Left ventricle myocardium inferior (tissue), 1 donor: ENCODE data around the gene SUPT20HL1. TPM values are rescaled to one million over a fixed set of nuclear protein-coding genes. Genes with fewer than 3 reads are reported as not detected.

Source experiments
- DNase-seq: peaks from one replicate; pipeline ENCODE4 v3.0.0-alpha.2; 2020
- H3K27ac ChIP-seq: fragments of 200-600 bp; replicated peaks from 2 replicates; pipeline ENCODE4 v1.8.0; 2021
- H3K27me3 ChIP-seq: fragments of 200-600 bp; 2 replicates; pipeline ENCODE4 v1.8.0; 2021; ENCODE audit warnings: low read depth
- H3K36me3 ChIP-seq: fragments of 200-600 bp; 2 replicates; pipeline ENCODE4 v1.8.0; 2021
- H3K4me1 ChIP-seq: fragments of 200-600 bp; 2 replicates; pipeline ENCODE4 v1.8.0; 2021
- H3K4me3 ChIP-seq: fragments of 200-600 bp; 2 replicates; pipeline ENCODE4 v1.8.0; 2021; ENCODE audit warnings: mild to moderate bottlenecking, moderate library complexity
- H3K9me3 ChIP-seq: fragments of 200-600 bp; replicated peaks from 2 replicates; pipeline ENCODE4 v1.8.0; 2021
- intact Hi-C: fragments of 100-400 bp; cut with micrococcal nuclease; formaldehyde crosslinking; loops from one replicate; pipeline ENCODE4 v1.11.0; 2022
- total RNA-seq: library from RNA; stranded (reverse); fragmentation: NEBNext Ultra II Directional; extraction: Animal tissue kit (Norgen Biotek cat#: 25700); gene quantifications from one replicate; pipeline ENCODE4 v1.2.1, GENCODE V29; 2021
- TF ChIP-seq, protein P1 (sequence below): fragments of 200-600 bp; IDR thresholded peaks from 2 replicates; pipeline ENCODE4 v1.8.0; 2021; ENCODE audit warnings: antibody characterized with exemption, mild to moderate bottlenecking, borderline replicate concordance
- donor health status: DM: no; HTN: yes; CAD: no; lungs with severe emphysema.

The SUPT20HL1 gene
- total RNA-seq, 1 donor from 2014 or later: not detected

DNA sequence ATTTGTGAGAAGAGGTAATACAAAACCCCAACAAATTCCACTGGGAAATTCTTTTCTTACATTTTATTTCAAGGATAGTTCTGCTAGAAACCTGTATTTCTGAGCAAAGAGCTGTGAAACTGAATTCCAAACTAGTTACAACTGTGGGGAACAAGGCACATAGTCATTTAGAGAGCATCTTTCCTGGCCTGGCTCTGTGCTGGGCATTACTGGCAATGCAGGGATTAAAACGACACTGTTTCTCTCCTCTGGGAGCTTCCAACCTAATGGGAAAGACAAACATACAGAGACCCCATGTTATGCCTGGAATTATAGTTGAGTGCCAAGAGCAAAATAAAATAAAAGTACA, 36.5 kb downstream of the SUPT20HL1 start:
- H3K36me3 ChIP-seq: no peaks in the 10 kb centered on the region
- no peak overlapping the region for H3K4me3 ChIP-seq
- H3K27me3 ChIP-seq: no peaks in the 10 kb centered on the region
- DNase-seq: no peak
- TF ChIP-seq, protein P1, sequence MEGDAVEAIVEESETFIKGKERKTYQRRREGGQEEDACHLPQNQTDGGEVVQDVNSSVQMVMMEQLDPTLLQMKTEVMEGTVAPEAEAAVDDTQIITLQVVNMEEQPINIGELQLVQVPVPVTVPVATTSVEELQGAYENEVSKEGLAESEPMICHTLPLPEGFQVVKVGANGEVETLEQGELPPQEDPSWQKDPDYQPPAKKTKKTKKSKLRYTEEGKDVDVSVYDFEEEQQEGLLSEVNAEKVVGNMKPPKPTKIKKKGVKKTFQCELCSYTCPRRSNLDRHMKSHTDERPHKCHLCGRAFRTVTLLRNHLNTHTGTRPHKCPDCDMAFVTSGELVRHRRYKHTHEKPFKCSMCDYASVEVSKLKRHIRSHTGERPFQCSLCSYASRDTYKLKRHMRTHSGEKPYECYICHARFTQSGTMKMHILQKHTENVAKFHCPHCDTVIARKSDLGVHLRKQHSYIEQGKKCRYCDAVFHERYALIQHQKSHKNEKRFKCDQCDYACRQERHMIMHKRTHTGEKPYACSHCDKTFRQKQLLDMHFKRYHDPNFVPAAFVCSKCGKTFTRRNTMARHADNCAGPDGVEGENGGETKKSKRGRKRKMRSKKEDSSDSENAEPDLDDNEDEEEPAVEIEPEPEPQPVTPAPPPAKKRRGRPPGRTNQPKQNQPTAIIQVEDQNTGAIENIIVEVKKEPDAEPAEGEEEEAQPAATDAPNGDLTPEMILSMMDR: no peak
- peak overlapping the region; percentile 12 for H3K27ac ChIP-seq
- no peaks in the 10 kb centered on the region for H3K9me3 ChIP-seq
- intact Hi-C loops: loop anchor here (10.0 kb wide), 1 partner anchor 108 kb away; no protein-coding TSS in a partner anchor
- peaks cover 7% of the 10 kb centered on the region for H3K4me1 ChIP-seq

DNA sequence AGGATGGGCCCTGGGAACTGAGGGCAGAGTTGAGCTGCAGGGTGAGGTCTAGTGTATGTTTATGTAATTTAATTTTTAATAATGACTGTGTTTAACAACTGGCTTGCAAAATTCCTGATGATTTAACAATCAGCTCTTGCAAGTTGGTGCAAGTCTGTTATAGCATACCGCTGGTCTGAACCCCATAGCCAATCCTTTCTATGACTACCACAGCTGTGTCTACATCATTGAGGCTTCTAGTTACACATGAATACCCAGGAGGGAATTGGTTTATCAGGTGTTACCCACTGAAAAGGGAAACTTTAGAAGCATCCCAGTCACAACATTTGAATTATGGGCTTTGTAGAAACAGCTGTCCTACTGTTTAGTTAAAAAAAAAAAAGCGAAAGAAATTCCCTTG, 38.3 kb downstream of the SUPT20HL1 start:
- Histone ChIP-seq H3K27me3 (no peaks in the 10 kb centered on the region), H3K4me1 (peaks cover 7% of the 10 kb centered on the region), H3K27ac (no peak overlapping the region), H3K4me3 (no peak overlapping the region), H3K36me3 (no peaks in the 10 kb centered on the region), H3K9me3 (no peaks in the 10 kb centered on the region)
- intact Hi-C loops: loop anchor here (10.0 kb wide), 1 partner anchor 106 kb away; no protein-coding TSS in a partner anchor
- TF ChIP-seq, protein P1: no peak
- DNase-seq: no peak

GRCh38 chrX:24399550-24399949, 39.1 kb downstream of the SUPT20HL1 start:
- TF ChIP-seq, protein P1: no peak
- Histone ChIP-seq H3K27me3 (no peaks in the 10 kb centered on the region), H3K4me1 (peaks cover 7% of the 10 kb centered on the region), H3K9me3 (no peaks in the 10 kb centered on the region), H3K4me3 (no peak overlapping the region), H3K36me3 (no peaks in the 10 kb centered on the region), H3K27ac (no peak overlapping the region)
- no peak for DNase-seq
- intact Hi-C loops: loop anchor here (10.0 kb wide), 1 partner anchor 105 kb away; no protein-coding TSS in a partner anchor

DNA sequence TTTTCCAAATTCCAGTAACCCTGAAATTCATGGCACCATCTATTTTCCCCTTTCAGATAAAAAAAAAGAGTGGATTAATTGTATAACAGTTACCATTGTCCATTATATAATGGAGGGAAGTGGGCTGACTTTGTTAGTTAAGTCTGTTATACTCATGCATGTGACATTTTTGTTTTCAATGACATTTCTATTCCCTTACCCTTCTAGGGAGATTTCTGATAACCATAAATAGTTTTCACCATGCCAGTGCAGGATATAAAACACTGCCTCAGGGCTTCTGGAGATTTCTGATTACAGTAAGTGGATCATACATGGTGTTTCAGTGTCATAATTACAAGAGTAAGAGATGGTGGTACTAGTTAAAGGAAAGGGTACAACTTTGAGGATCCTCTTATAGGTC, 45.5 kb downstream of the SUPT20HL1 start:
- no peak overlapping the region for H3K4me3 ChIP-seq
- H3K9me3 ChIP-seq: no peaks in the 10 kb centered on the region
- no peaks in the 10 kb centered on the region for H3K4me1 ChIP-seq
- H3K27me3 ChIP-seq: no peaks in the 10 kb centered on the region
- H3K36me3 ChIP-seq: no peaks in the 10 kb centered on the region
- no peak for DNase-seq
- intact Hi-C loops: no loop called here
- H3K27ac ChIP-seq: no peak overlapping the region
- TF ChIP-seq, protein P1: no peak

Other genes with a start within 250 kb of the SUPT20HL1 start
- 32.8 TPM for gene ZFX, start 210.9 kb upstream of the SUPT20HL1 start, total RNA-seq
- not detected for gene SUPT20HL2, start 46.6 kb upstream of the SUPT20HL1 start, total RNA-seq
- 10.7 TPM for gene PDK3, start 104.6 kb downstream of the SUPT20HL1 start, total RNA-seq